GM18507 (cell line): Measurements from ENCODE around the gene BOLA3.
"Not testable (repeated sequence)": the region's sequence is repeated elsewhere in the genome, so short reads cannot be mapped to it uniquely, and the experiment has no call there.

ENCODE experiments used
- DNase-seq: peaks from one replicate; pipeline ENCODE4 v3.0.0; 2011; ENCODE audit warnings: low read depth; ENCODE audit not compliant: insufficient read length; ENCODE audit errors: extremely low spot score
- FAIRE-seq: peaks from 2 replicates; lab custom pipeline; 2011; peaks lifted over from hg19 to GRCh38; lab: Jason Lieb, UNC

BOLA3 gene

DNA sequence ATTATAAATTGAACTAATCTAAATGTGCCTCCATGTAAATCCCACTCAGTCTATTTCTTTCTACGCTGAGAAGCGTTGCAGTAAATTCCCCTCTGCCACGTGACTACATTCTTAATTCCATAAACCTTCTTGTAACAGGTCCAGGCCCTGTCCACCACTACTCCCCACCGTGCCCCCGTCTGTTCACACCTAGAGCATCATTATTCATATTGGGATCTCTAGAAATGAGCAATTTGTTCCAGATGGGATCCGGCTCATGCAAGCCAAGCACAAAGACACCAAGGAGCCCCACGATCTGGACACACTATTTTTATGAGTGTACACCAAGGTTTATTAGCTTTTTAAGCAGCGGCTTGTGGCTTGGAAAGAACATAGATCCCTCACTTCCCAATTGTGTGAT is 38.2 kb downstream of the BOLA3 start:
- DNase-seq (no peak), FAIRE-seq (no peak)

DNA sequence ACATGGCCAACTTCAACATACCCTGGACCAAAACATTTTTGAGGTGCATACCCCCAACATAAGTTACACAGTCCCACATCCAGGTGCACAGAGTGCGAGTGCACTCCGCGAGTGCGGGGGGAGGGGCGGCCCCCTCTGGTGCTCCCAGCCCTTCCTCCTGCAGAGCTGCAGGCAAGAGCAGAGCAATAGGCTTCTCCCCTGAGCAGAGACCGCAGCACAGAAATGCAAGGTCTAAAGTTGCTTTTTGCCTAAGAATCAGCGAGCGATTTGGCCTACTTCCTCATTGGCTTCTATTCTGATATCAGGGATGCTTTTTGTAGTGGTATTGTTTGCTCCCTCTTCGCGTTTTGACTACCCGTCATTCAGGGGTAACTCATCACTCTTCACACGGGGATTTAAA is 40.6 kb downstream of the BOLA3 start:
- DNase-seq (no peak), FAIRE-seq (no peak)

- FAIRE-seq (no peak), DNase-seq (no peak)
These were observed 42.3 kb downstream of the BOLA3 start for GRCh38 chr2:74105413-74105812.

GRCh38 chr2:74104839-74105238 is 42.9 kb downstream of the BOLA3 start:
- FAIRE-seq (no peak), DNase-seq (no peak)

- DNase-seq, result no peak
- no peak for FAIRE-seq
These were observed 43.9 kb downstream of the BOLA3 start for GRCh38 chr2:74103763-74104162.

- no peak for DNase-seq
- FAIRE-seq, result no peak
These were observed 45.2 kb downstream of the BOLA3 start for GRCh38 chr2:74102516-74102915.

DNA sequence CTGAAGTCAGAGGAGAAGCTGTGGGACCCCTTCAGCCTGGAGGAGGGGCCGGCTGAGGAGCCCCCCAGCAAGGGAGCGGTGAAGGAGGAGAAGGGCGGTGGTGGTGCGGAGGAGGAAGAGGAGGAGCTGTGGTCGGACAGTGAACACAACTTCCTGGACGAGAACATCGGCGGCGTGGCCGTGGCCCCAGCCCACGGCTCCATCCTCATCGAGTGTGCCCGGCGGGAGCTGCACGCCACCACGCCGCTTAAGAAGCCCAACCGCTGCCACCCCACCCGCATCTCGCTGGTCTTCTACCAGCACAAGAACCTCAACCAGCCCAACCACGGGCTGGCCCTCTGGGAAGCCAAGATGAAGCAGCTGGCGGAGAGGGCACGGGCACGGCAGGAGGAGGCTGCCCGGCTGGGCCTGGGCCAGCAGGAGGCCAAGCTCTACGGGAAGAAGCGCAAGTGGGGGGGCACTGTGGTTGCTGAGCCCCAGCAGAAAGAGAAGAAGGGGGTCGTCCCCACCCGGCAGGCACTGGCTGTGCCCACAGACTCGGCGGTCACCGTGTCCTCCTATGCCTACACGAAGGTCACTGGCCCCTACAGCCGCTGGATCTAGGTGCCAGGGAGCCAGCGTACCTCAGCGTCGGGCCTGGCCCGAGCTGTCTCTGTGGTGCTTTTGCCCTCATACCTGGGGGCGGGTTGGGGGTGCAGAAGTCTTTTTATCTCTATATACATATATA is 46.0 kb downstream of the BOLA3 start:
- no peak for FAIRE-seq

GRCh38 chr2:74100254-74101216 is 47.2 kb downstream of the BOLA3 start:
- DNase-seq (no peak), FAIRE-seq (no peak)

More for the DNA sequence above, 46.0 kb downstream of the BOLA3 start:
- no peak for DNase-seq

GRCh38 chr2:74099835-74100234 is 47.9 kb downstream of the BOLA3 start:
- DNase-seq, result no peak

DNA sequence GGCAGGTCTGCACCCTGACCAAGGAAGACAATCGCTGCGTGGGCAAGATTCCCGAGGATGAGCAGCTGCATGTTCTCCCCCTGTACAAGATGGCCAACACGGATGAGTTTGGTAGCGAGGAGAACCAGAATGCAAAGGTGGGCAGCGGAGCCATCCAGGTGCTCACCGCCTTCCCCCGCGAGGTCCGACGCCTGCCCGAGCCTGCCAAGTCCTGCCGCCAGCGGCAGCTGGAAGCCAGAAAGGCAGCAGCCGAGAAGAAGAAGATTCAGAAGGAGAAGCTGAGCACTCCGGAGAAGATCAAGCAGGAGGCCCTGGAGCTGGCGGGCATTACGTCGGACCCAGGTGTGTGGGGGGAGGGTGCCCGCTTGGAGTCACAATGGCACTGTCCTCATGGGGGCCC is 48.4 kb downstream of the BOLA3 start:
- DNase-seq, result no peak
- no peak for FAIRE-seq

More at GRCh38 chr2:74099835-74100234, 47.9 kb downstream of the BOLA3 start:
- no peak for FAIRE-seq

DNA sequence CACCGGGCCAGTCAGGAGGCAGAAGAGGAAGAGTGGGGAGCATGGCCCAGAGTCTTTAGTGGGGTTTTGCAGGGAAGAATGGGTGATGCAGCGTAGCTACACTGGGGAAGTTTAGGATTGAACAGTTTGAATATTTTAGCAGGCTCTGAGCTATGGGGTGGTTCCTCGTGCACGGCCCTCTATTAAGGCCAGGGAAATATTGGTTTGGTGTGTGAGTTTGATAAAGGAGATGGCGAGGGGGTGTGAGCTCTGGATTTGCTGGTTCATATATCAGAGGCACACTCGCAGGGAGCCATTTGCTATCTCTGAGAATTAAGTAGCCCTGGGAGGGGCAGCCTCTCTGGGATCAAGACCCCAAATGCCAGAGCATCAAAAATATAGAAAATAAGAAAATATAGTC is 50.1 kb downstream of the BOLA3 start:
- FAIRE-seq (no peak), DNase-seq (no peak)

- DNase-seq (no peak), FAIRE-seq (no peak)
These were observed 51.7 kb downstream of the BOLA3 start for GRCh38 chr2:74096052-74096451.

DNA sequence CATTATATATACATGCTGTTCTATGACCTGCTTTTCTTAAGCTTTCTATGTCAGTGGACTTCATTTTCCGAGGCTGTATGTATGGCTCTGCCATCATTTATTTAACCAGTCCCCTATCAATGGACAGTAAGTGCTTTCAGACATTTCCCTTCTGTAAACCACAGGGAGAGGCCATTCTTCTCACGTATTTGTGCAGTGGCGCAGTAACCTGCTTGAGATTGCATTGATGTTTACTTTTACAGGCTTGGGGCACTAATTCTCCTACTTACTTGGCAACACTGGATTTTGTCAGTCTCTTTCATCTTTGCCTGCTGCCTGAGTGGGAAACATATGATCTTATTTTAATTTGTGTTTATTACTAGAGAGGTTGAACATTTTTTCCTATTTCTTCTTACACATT is 52.1 kb downstream of the BOLA3 start:
- no peak for FAIRE-seq

GRCh38 chr2:74094291-74094690 is 53.4 kb downstream of the BOLA3 start:
- FAIRE-seq (no peak), DNase-seq (no peak)

More for the DNA sequence above, 52.1 kb downstream of the BOLA3 start:
- no peak for DNase-seq

GRCh38 chr2:74093840-74094239 is 53.9 kb downstream of the BOLA3 start:
- DNase-seq (no peak), FAIRE-seq (no peak)

GRCh38 chr2:74093426-74093825 is 54.3 kb downstream of the BOLA3 start:
- FAIRE-seq, result no peak
- DNase-seq, result no peak

DNA sequence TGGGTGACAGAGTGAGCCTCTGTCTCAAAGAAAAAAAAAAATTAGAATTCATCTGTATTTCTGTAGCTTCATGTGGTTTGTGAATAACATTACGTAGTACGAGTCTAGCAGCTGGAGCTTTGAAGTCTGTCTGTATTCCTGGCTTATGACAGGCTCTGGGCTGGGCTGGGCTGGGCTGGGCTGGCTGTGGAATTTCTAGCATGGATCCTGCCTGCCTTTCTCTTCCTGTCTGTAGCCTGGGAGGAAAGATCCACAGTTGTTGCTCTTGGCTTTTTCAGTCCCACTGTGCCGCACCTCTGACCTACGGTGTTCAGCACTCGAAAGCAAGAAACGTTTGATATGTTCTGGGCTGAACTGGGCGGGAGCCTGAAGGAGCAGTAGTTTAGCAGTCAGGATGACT is 55.4 kb downstream of the BOLA3 start:
- no peak for FAIRE-seq
- no peak for DNase-seq

- FAIRE-seq, result no peak
- no peak for DNase-seq
These were observed 56.3 kb downstream of the BOLA3 start for GRCh38 chr2:74091391-74091790.

- DNase-seq (no peak), FAIRE-seq (no peak)
These were observed 57.6 kb downstream of the BOLA3 start for GRCh38 chr2:74089816-74090745.

- not testable (repeated sequence) for FAIRE-seq
These were observed 59.0 kb downstream of the BOLA3 start for GRCh38 chr2:74088676-74089075.

More at GRCh38 chr2:74088676-74089075, 59.0 kb downstream of the BOLA3 start:
- DNase-seq, result not testable (repeated sequence)
